HCT116 (cell line): ENCODE results near the gene SCN1B. TPM values are rescaled to one million over a fixed set of nuclear protein-coding genes. Genes with fewer than 3 reads are reported as not detected.

ENCODE experiments used
- ATAC-seq: fragments of 200-7000 bp; cut with Tn5 transposase; 2 replicates; pipeline ENCODE4 v1.9.1; 2020; ENCODE audit warnings: mild to moderate bottlenecking, moderate library complexity
- BruUV-seq: library from RNA; stranded (reverse); fragments of 400-500 nt; replicated peaks from 2 replicates; lab custom pipeline; 2021; lab: Mats Ljungman, UMichigan
- CTCF ChIA-PET: fragments of 300-600 bp; sonication (Branson Sonifier 250); formaldehyde crosslinking; loops from one replicate; lab custom pipeline; 2021; ENCODE audit warnings: antibody characterized with exemption; lab: Charles Lee
- POLR2A ChIA-PET: fragments of 300-600, 350-600 bp; sonication (Branson Sonifier 250); formaldehyde crosslinking; loops from one replicate; lab custom pipeline; 2021; ENCODE audit warnings: antibody characterized with exemption; lab: Charles Lee
- RAD21 ChIA-PET, 2 experiments: fragments of 300-600 bp; sonication (Branson Sonifier 250); formaldehyde crosslinking; loops; one replicate each; lab custom pipeline; 2023; ENCODE audit warnings: low total read pairs in 2 of 2; ENCODE audit not compliant: uncharacterized antibody in 2 of 2, unreplicated experiment in 2 of 2, low non-redundant PET in 1 of 2; lab: Charles Lee
- DNase-seq: peaks from one replicate; pipeline ENCODE4 v3.0.0-alpha.2; 2010; ENCODE audit warnings: low read depth, low spot score
- H2AFZ ChIP-seq: fragments of 200-600 bp; shearing (Covaris generic), sonication (generic); 2 replicates; pipeline ENCODE4 v1.6.1; 2017; ENCODE audit warnings: low read depth, mixed run types, mixed read lengths, antibody characterized with exemption, low read length; ENCODE audit not compliant: poor library complexity, severe bottlenecking
- H3K27ac ChIP-seq: 2 replicates; pipeline ENCODE4 v1.5.1; 2012; ENCODE audit warnings: low read depth, low read length
- H3K27me3 ChIP-seq: fragments of 200-600 bp; sonication (generic); 2 replicates; pipeline ENCODE4 v1.6.1; 2016; ENCODE audit warnings: mixed run types, low read length, mixed read lengths; ENCODE audit not compliant: insufficient read depth
- H3K36me3 ChIP-seq, 2 experiments: fragments of 200-500 bp in 1 of 2; fragments of 200-600 bp in 1 of 2; sonication (Bioruptor generic) in 1 of 2; sonication (generic) in 1 of 2; 2 replicates each; pipeline versions ENCODE4 v1.5.1 to v1.6.1; 2014 to 2016; ENCODE audit warnings: low read length in 2 of 2, inconsistent platforms in 1 of 2, mixed read lengths in 1 of 2, mixed run types in 1 of 2; ENCODE audit not compliant: insufficient read depth in 2 of 2, control insufficient read depth in 1 of 2
- H3K4me1 ChIP-seq, 2 experiments: fragments of 200-600 bp in 1 of 2; sonication (generic) in 1 of 2; 2 replicates each; pipeline versions ENCODE4 v1.5.1 to v1.6.1; 2012 to 2017; ENCODE audit warnings: low read length in 2 of 2, inconsistent platforms in 1 of 2, mild to moderate bottlenecking in 1 of 2, mixed read lengths in 1 of 2, mixed run types in 1 of 2, moderate library complexity in 1 of 2; ENCODE audit not compliant: insufficient read depth in 2 of 2, control insufficient read depth in 1 of 2
- H3K4me2 ChIP-seq: fragments of 200-600 bp; sonication (generic); 2 replicates; pipeline ENCODE4 v1.6.1; 2017; ENCODE audit warnings: mixed run types, low read length, mixed read lengths
- H3K4me3 ChIP-seq, 2 experiments: fragments of 200-600 bp in 1 of 2; sonication (generic) in 1 of 2; replicated peaks in 1 of 2; 2 replicates each; pipeline ENCODE4 v1.5.1; 2011 to 2016; ENCODE audit warnings: low read length in 2 of 2, control low read depth in 1 of 2, low read depth in 1 of 2, mild to moderate bottlenecking in 1 of 2, mixed read lengths in 1 of 2, mixed run types in 1 of 2
- H3K79me2 ChIP-seq: fragments of 200-600 bp; sonication (generic); 2 replicates; pipeline ENCODE4 v1.6.1; 2017; ENCODE audit warnings: mild to moderate bottlenecking, mixed run types, low read length, moderate library complexity, mixed read lengths; ENCODE audit not compliant: insufficient read depth
- H3K9ac ChIP-seq: fragments of 200-600 bp; sonication (generic); 2 replicates; pipeline ENCODE4 v1.6.1; 2016; ENCODE audit warnings: low read length, mixed read lengths
- H3K9me2 ChIP-seq: fragments of 200-600 bp; sonication (generic), shearing (Covaris generic); 2 replicates; pipeline ENCODE4 v1.6.1; 2017; ENCODE audit warnings: mixed run types, mild to moderate bottlenecking, moderate library complexity; ENCODE audit not compliant: insufficient read depth
- H3K9me3 ChIP-seq, 2 experiments: fragments of 200-500 bp in 1 of 2; fragments of 200-600 bp in 1 of 2; sonication (Bioruptor generic) in 1 of 2; sonication (generic) in 1 of 2; 2 replicates each; pipeline ENCODE4 v1.6.1; 2014 to 2017; ENCODE audit warnings: low read length in 2 of 2, mixed read lengths in 2 of 2, inconsistent platforms in 1 of 2, low read depth in 1 of 2, mild to moderate bottlenecking in 1 of 2, mixed run types in 1 of 2, moderate library complexity in 1 of 2; ENCODE audit not compliant: control insufficient read depth in 1 of 2, insufficient read depth in 1 of 2
- H4K20me1 ChIP-seq: fragments of 200-600 bp; sonication (generic), shearing (Covaris generic); 2 replicates; pipeline ENCODE4 v1.6.1; 2017; ENCODE audit warnings: mixed run types, mild to moderate bottlenecking, moderate library complexity; ENCODE audit not compliant: insufficient read depth
- CBX3 ChIP-seq: IDR thresholded peaks from 2 replicates; pipeline ENCODE4 v1.6.1; 2012; ENCODE audit warnings: low read depth
- ELF1 ChIP-seq: IDR thresholded peaks from 2 replicates; pipeline ENCODE4 v1.6.1; 2012; ENCODE audit warnings: low read depth, borderline replicate concordance
- EZH2 ChIP-seq: fragments of 200-600 bp; sonication (generic); IDR thresholded peaks from 2 replicates; pipeline ENCODE4 v1.6.1; 2017; ENCODE audit warnings: antibody characterized with exemption, mixed run types
- FOSL1 ChIP-seq: IDR thresholded peaks from 2 replicates; pipeline ENCODE4 v1.6.1; 2012; ENCODE audit warnings: low read depth
- MAX ChIP-seq: IDR thresholded peaks from 2 replicates; pipeline ENCODE4 v1.6.1; 2012
- RAD21 ChIP-seq: IDR thresholded peaks from 2 replicates; pipeline ENCODE4 v1.6.1; 2012; ENCODE audit warnings: low read depth, mild to moderate bottlenecking
- SP1 ChIP-seq: IDR thresholded peaks from 2 replicates; pipeline ENCODE4 v1.6.1; 2012; ENCODE audit warnings: low read depth
- SRF ChIP-seq: IDR thresholded peaks from 2 replicates; pipeline ENCODE4 v1.6.1; 2012; ENCODE audit warnings: low read depth
- TCF7L2 ChIP-seq: IDR thresholded peaks from 2 replicates; pipeline ENCODE4 v1.7.0; 2011; ENCODE audit warnings: borderline replicate concordance, inconsistent platforms; ENCODE audit not compliant: insufficient read depth, insufficient read length; ENCODE audit errors: extremely low read depth
- intact Hi-C: fragments of 100-400 bp; cut with micrococcal nuclease; formaldehyde crosslinking; loops from 2 replicates; pipeline ENCODE4 v1.10.0; 2022
- total RNA-seq: library from RNA; stranded (reverse); gene quantifications from one replicate; pipeline ENCODE4 v1.2.1, GENCODE V29; 2021; ENCODE audit not compliant: unreplicated experiment
- TF ChIP-seq, protein P1 (sequence below): IDR thresholded peaks from 2 replicates; pipeline ENCODE4 v1.6.1; 2012

The SCN1B gene
- total RNA-seq, 1 experiment from 2014 or later, result 6.6 TPM

DNA sequence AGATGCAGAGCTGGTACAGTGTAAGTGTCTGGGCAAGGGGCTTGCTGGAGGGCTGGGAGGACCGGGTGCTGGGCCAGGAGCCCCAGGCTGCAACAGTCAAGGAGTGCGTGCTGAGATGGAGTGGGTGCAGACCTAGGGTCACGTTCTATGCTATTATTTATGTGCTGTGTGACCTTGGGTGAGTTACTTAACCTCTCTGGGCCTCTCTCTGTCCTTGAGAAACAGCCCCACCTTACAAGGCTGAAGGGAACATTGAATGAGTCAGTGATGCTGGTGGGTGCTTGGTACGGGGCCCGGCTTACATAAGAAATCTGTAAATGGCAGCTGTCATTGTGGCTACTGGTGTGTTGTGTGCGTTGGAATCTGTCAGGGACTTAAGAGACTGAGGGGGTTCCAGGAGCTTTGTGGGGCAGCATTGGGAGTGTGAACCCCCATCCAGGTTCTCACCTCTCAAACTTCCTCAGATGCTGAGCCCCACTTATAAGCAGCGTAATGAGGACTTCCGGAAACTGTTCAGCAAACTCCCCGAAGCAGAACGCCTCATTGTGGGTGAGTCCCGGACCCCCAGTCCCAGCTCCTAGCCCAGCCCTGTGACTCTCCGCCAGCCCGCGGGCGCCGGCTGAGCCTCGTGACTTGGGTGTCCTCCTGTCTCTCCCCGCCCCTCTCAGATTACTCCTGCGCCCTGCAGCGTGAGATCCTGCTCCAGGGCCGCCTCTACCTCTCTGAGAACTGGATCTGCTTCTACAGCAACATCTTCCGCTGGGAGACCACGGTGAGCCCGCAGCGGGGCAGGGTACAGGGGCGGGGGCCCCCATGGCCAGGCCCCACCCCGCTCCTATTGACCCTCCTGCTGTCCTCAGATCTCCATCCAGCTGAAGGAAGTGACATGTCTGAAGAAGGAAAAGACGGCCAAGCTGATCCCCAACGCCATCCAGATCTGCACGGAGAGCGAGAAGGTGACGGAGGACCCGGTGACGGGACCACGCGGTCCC lies 20.6 kb upstream of the SCN1B start:
- RAD21 ChIA-PET, result no interaction called here
- no peaks in the 10 kb centered on the region for H3K9me3 ChIP-seq
- no peak for ATAC-seq
- H3K4me1 ChIP-seq, result no peaks in the 10 kb centered on the region
- H4K20me1 ChIP-seq, result no peaks in the 10 kb centered on the region
- no peak overlapping the region for H3K27ac ChIP-seq
- CTCF ChIA-PET, result no interaction called here
- H2AFZ ChIP-seq, result no peak overlapping the region
- peaks cover 8% of the 10 kb centered on the region; the same call in 1 of the 2 replicates for H3K79me2 ChIP-seq
- H3K9ac ChIP-seq, result no peak overlapping the region
- TF ChIP-seq FOSL1 (no peak), ELF1 (no peak), CBX3 (no peak), SRF (no peak), MAX (no peak)
- TF ChIP-seq, all 23 proteins: peak for 0
- no peaks in the 10 kb centered on the region for H3K9me2 ChIP-seq
- H3K4me2 ChIP-seq, result no peak overlapping the region
- POLR2A ChIA-PET, result no interaction called here
- no peaks in the 10 kb centered on the region for H3K27me3 ChIP-seq
- intact Hi-C loops, result loop anchor here (5.0 kb wide), 1 partner anchor 157 kb away; no protein-coding TSS in a partner anchor
- H3K36me3 ChIP-seq, result peaks cover 13 to 21% of the 10 kb centered on the region in 2 experiments; a peak in 3 of 4 replicates
- DNase-seq, result no peak
- no peak overlapping the region for H3K4me3 ChIP-seq
- no TSS peak for BruUV-seq

- Histone ChIP-seq H2AFZ (no peak overlapping the region), H3K4me2 (no peak overlapping the region), H3K4me1 (no peaks in the 10 kb centered on the region), H3K9me3 (no peaks in the 10 kb centered on the region), H3K27me3 (no peaks in the 10 kb centered on the region), H3K27ac (no peak overlapping the region), H3K36me3 (peaks cover 20 to 23% of the 10 kb centered on the region in 2 experiments; a peak in 3 of 4 replicates), H3K4me3 (no peak overlapping the region), H3K79me2 (0 out of 2 replicates have a peak, but pooled peaks cover 3% of the 10 kb centered on the region), H3K9me2 (no peaks in the 10 kb centered on the region), H3K9ac (no peak overlapping the region), H4K20me1 (no peaks in the 10 kb centered on the region)
- ChIA-PET CTCF (no interaction called here), POLR2A (no interaction called here), RAD21 (no interaction called here)
- ATAC-seq, result no peak
- TF ChIP-seq SRF (no peak), TCF7L2 (no peak), SP1 (no peak), MAX (no peak), FOSL1 (no peak), RAD21 (no peak), EZH2 (no peak)
- TF ChIP-seq, protein P1, sequence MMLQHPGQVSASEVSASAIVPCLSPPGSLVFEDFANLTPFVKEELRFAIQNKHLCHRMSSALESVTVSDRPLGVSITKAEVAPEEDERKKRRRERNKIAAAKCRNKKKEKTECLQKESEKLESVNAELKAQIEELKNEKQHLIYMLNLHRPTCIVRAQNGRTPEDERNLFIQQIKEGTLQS, result no peak
- intact Hi-C loops, result loop anchor here (5.0 kb wide), 1 partner anchor 159 kb away; no protein-coding TSS in a partner anchor
- no peak for DNase-seq
- BruUV-seq, result no TSS peak
Measured at GRCh38 chr19:35011091-35011689, 19.1 kb upstream of the SCN1B start.
